BJ (cell line): Measurements from ENCODE around the gene ABI1. TPM values are rescaled to one million over a fixed set of nuclear protein-coding genes. Genes with fewer than 3 reads are reported as not detected.

Experiments used
- CTCF ChIA-PET: fragments of 350-600 bp; formaldehyde crosslinking; extraction: SDS; loops from one replicate; lab custom pipeline; 2021; ENCODE audit warnings: antibody characterized with exemption, inconsistent platforms; lab: Yijun Ruan, JAX
- POLR2A ChIA-PET: fragments of 300-600 bp; sonication (Branson Sonifier 250); formaldehyde crosslinking; extraction: SDS; loops from one replicate; lab custom pipeline; 2021; ENCODE audit warnings: antibody characterized with exemption; lab: Charles Lee
- DNase-seq: peaks from one replicate; pipeline ENCODE4 v3.0.0-alpha.2; 2011; ENCODE audit warnings: low read depth
- H3K27me3 ChIP-seq: 2 replicates; pipeline ENCODE4 v1.6.0; 2011; ENCODE audit warnings: low read length; ENCODE audit not compliant: control insufficient read depth, insufficient read depth
- H3K36me3 ChIP-seq: 2 replicates; pipeline ENCODE4 v1.5.1; 2011; ENCODE audit warnings: low read length; ENCODE audit not compliant: control insufficient read depth, insufficient read depth
- H3K4me3 ChIP-seq: 2 replicates; pipeline ENCODE4 v1.5.1; 2011; ENCODE audit warnings: low read depth, mild to moderate bottlenecking, control low read depth, low read length
- CTCF ChIP-seq: IDR thresholded peaks from 2 replicates; pipeline ENCODE4 v1.5.1; 2011; ENCODE audit warnings: low read depth, mild to moderate bottlenecking, control low read depth, inconsistent platforms, low read length, moderate library complexity; ENCODE audit not compliant: insufficient read depth
- polyA plus RNA-seq: library from polyadenylated mRNA; depleted of rRNA; stranded (reverse); fragments of >200 nt; gene quantifications from 2 replicates; pipeline ENCODE4 v1.2.3, GENCODE V29; 2011

The ABI1 gene
- polyA plus RNA-seq, 1 experiment = 67.0 TPM

- ChIA-PET POLR2A (no interaction called here), CTCF (no interaction called here)
- Histone ChIP-seq H3K36me3 (no peaks in the 10 kb centered on the region), H3K4me3 (no peak overlapping the region), H3K27me3 (no peaks in the 10 kb centered on the region)
- DNase-seq = no peak
- no peak for TF ChIP-seq CTCF
These were observed 59.5 kb downstream of the ABI1 start for GRCh38 chr10:26801274-26801673.

GRCh38 chr10:26800468-26800867 is 60.3 kb downstream of the ABI1 start:
- POLR2A ChIA-PET = no interaction called here

GRCh38 chr10:26799342-26799741 is 61.4 kb downstream of the ABI1 start:
- no peaks in the 10 kb centered on the region for H3K27me3 ChIP-seq
- DNase-seq = no peak
- ChIA-PET POLR2A (no interaction called here), CTCF (interaction anchor here (0.6 kb wide), 1 partner anchor 32 kb away, joined by 3 read pairs; no protein-coding TSS in a partner anchor)
- TF ChIP-seq CTCF = no peak
- no peaks in the 10 kb centered on the region for H3K36me3 ChIP-seq
- no peak overlapping the region for H3K4me3 ChIP-seq

More at GRCh38 chr10:26800468-26800867, 60.3 kb downstream of the ABI1 start:
- TF ChIP-seq CTCF = no peak
- Histone ChIP-seq H3K27me3 (no peaks in the 10 kb centered on the region), H3K4me3 (no peak overlapping the region), H3K36me3 (no peaks in the 10 kb centered on the region)
- no peak for DNase-seq
- CTCF ChIA-PET = no interaction called here

- POLR2A ChIA-PET = no interaction called here
- H3K27me3 ChIP-seq = no peaks in the 10 kb centered on the region
- H3K36me3 ChIP-seq = no peaks in the 10 kb centered on the region
- no peak overlapping the region for H3K4me3 ChIP-seq
- no peak for TF ChIP-seq CTCF
- no peak for DNase-seq
- CTCF ChIA-PET = interaction anchor here (0.8 kb wide), 1 partner anchor 17 kb away, joined by 3 read pairs; no protein-coding TSS in a partner anchor
These were observed 62.5 kb downstream of the ABI1 start for GRCh38 chr10:26798298-26798697.

GRCh38 chr10:26797340-26797739 is 63.4 kb downstream of the ABI1 start:
- no peak for TF ChIP-seq CTCF
- ChIA-PET CTCF (interaction anchor here (0.7 to 0.8 kb wide), 3 partner anchors 16 to 18 kb away, joined by 3 read pairs; no protein-coding TSS in a partner anchor), POLR2A (no interaction called here)
- H3K36me3 ChIP-seq = no peaks in the 10 kb centered on the region
- H3K27me3 ChIP-seq = no peaks in the 10 kb centered on the region
- no peak overlapping the region for H3K4me3 ChIP-seq
- no peak for DNase-seq
